ENCODE data around the gene RUNX2.

The RUNX2 gene

GRCh38 chr6:45437439-45437815 is 109.3 kb downstream of the RUNX2 start:
- no peak for ATAC-seq
- no peak for TF ChIP-seq CSRNP3 (CRISPR knock-in tag; IDR thresholded peaks at IDR 0.05)
- TF ChIP-seq PATZ1 (CRISPR knock-in tag; IDR thresholded peaks at IDR 0.05; ENCODE audit: borderline replicate concordance): no peak
- TF ChIP-seq ESRRG (CRISPR knock-in tag; IDR thresholded peaks at IDR 0.05): no peak
- no peak for TF ChIP-seq BACH2 (CRISPR knock-in tag; IDR thresholded peaks at IDR 0.05; ENCODE audit: borderline replicate concordance)
- no peak for TF ChIP-seq PPARA (CRISPR knock-in tag; IDR thresholded peaks at IDR 0.05; ENCODE audit: borderline replicate concordance)
- no peak for TF ChIP-seq POU6F1 (CRISPR knock-in tag; IDR thresholded peaks at IDR 0.05; ENCODE audit: borderline replicate concordance, low read depth)
- TF ChIP-seq, protein P1, sequence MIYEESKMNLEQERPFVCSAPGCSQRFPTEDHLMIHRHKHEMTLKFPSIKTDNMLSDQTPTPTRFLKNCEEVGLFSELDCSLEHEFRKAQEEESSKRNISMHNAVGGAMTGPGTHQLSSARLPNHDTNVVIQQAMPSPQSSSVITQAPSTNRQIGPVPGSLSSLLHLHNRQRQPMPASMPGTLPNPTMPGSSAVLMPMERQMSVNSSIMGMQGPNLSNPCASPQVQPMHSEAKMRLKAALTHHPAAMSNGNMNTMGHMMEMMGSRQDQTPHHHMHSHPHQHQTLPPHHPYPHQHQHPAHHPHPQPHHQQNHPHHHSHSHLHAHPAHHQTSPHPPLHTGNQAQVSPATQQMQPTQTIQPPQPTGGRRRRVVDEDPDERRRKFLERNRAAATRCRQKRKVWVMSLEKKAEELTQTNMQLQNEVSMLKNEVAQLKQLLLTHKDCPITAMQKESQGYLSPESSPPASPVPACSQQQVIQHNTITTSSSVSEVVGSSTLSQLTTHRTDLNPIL (CRISPR knock-in tag; IDR thresholded peaks at IDR 0.05; ENCODE audit: low read depth): no peak
- no peak for TF ChIP-seq CSDC2 (CRISPR knock-in tag; IDR thresholded peaks at IDR 0.05)
- TF ChIP-seq ZNF565 (CRISPR knock-in tag; conservative IDR thresholded peaks at IDR 0.05; ENCODE audit: low read depth): no peak
- TF ChIP-seq RARB (CRISPR knock-in tag; IDR thresholded peaks at IDR 0.05): no peak
- TF ChIP-seq OSR1 (CRISPR knock-in tag; IDR thresholded peaks at IDR 0.05): no peak
- no peak for TF ChIP-seq ZC3H10 (CRISPR knock-in tag; IDR thresholded peaks at IDR 0.05)
- no peak for TF ChIP-seq ISL1 (CRISPR knock-in tag; IDR thresholded peaks at IDR 0.05)
- no peak for TF ChIP-seq ZFP30 (CRISPR knock-in tag; IDR thresholded peaks at IDR 0.05)
- TF ChIP-seq TCF4 (CRISPR knock-in tag; IDR thresholded peaks at IDR 0.05; ENCODE audit: borderline replicate concordance): no peak
- TF ChIP-seq ZFP3 (CRISPR knock-in tag; IDR thresholded peaks at IDR 0.05): no peak
- TF ChIP-seq TSHZ2 (CRISPR knock-in tag; IDR thresholded peaks at IDR 0.05): no peak
- TF ChIP-seq ZNF8 (CRISPR knock-in tag; IDR thresholded peaks at IDR 0.05): no peak

- ATAC-seq: no peak
- TF ChIP-seq ZNF70 (CRISPR knock-in tag; IDR thresholded peaks at IDR 0.05) (no peak), OSR1 (CRISPR knock-in tag; IDR thresholded peaks at IDR 0.05) (no peak), RARB (CRISPR knock-in tag; IDR thresholded peaks at IDR 0.05) (no peak), ZFP3 (CRISPR knock-in tag; IDR thresholded peaks at IDR 0.05) (no peak), PATZ1 (CRISPR knock-in tag; IDR thresholded peaks at IDR 0.05; ENCODE audit: borderline replicate concordance) (no peak), SNAI2 (CRISPR knock-in tag; IDR thresholded peaks at IDR 0.05) (no peak), ISL1 (CRISPR knock-in tag; IDR thresholded peaks at IDR 0.05) (no peak), ZNF8 (CRISPR knock-in tag; IDR thresholded peaks at IDR 0.05) (no peak), TSHZ2 (CRISPR knock-in tag; IDR thresholded peaks at IDR 0.05) (no peak), ZFP30 (CRISPR knock-in tag; IDR thresholded peaks at IDR 0.05) (no peak), CSDC2 (CRISPR knock-in tag; IDR thresholded peaks at IDR 0.05) (no peak), CSRNP3 (CRISPR knock-in tag; IDR thresholded peaks at IDR 0.05) (no peak), PPARA (CRISPR knock-in tag; IDR thresholded peaks at IDR 0.05; ENCODE audit: borderline replicate concordance) (no peak), POU6F1 (CRISPR knock-in tag; IDR thresholded peaks at IDR 0.05; ENCODE audit: borderline replicate concordance, low read depth) (no peak), ESRRG (CRISPR knock-in tag; IDR thresholded peaks at IDR 0.05) (no peak), GLIS3 (CRISPR knock-in tag; IDR thresholded peaks at IDR 0.05) (no peak), BACH2 (CRISPR knock-in tag; IDR thresholded peaks at IDR 0.05; ENCODE audit: borderline replicate concordance) (no peak)
Measured at GRCh38 chr6:45438151-45438550, 110.0 kb downstream of the RUNX2 start.
